Stimulated activated CD4-positive, alpha-beta T cell treated with anti-CD3 and anti-CD28 coated beads, Interleukin-4, amount 100 ng/mL, for 4 hours (primary cell): ENCODE data around the gene ITM2C.
A peak's percentile ranks its signal among the peaks of the same experiment; 100 is the strongest.

Experiments used
- DNase-seq, 2 experiments: peaks; one replicate each; pipeline ENCODE4 v3.0.0-alpha.2; 2020

Gene ITM2C

GRCh38 chr2:230873661-230874401 lies 9.1 kb downstream of the ITM2C start:
- DNase-seq = peak in 1 of 2 experiments; percentile 32

- no peak for DNase-seq
Observed at GRCh38 chr2:230874456-230874855, 9.7 kb downstream of the ITM2C start.

GRCh38 chr2:230874876-230875275 lies 10.1 kb downstream of the ITM2C start:
- no peak for DNase-seq

GRCh38 chr2:230875347-230876315 lies 10.9 kb downstream of the ITM2C start:
- no peak for DNase-seq

GRCh38 chr2:230877116-230877758 lies 12.5 kb downstream of the ITM2C start:
- DNase-seq = no peak

- DNase-seq = peak in 1 of 2 experiments; percentile 21
Observed at GRCh38 chr2:230877759-230878598, 13.2 kb downstream of the ITM2C start.

- DNase-seq = no peak
Observed at GRCh38 chr2:230878599-230879188, 14.0 kb downstream of the ITM2C start.

- no peak for DNase-seq
Observed at GRCh38 chr2:230879271-230879882, 14.6 kb downstream of the ITM2C start.

GRCh38 chr2:230879891-230880290 lies 15.1 kb downstream of the ITM2C start:
- no peak for DNase-seq

- DNase-seq = no peak
Observed at GRCh38 chr2:230881840-230882239, 17.1 kb downstream of the ITM2C start.

- no peak for DNase-seq
Observed at GRCh38 chr2:230885463-230886130, 20.9 kb downstream of the ITM2C start.

- no peak for DNase-seq
Observed at GRCh38 chr2:230886206-230886605, 21.5 kb downstream of the ITM2C start.

- no peak for DNase-seq
Observed at GRCh38 chr2:230886671-230887071, 21.9 kb downstream of the ITM2C start.

GRCh38 chr2:230887342-230887741 lies 22.6 kb downstream of the ITM2C start:
- no peak for DNase-seq

- no peak for DNase-seq
Observed at GRCh38 chr2:230888824-230889400, 24.2 kb downstream of the ITM2C start.

- no peak for DNase-seq
Observed at GRCh38 chr2:230889911-230890601, 25.3 kb downstream of the ITM2C start.

- no peak for DNase-seq
Observed at GRCh38 chr2:230890646-230891045, 25.9 kb downstream of the ITM2C start.

- no peak for DNase-seq
Observed at GRCh38 chr2:230891064-230891463, 26.3 kb downstream of the ITM2C start.

GRCh38 chr2:230891509-230891908 lies 26.8 kb downstream of the ITM2C start:
- no peak for DNase-seq

- no peak for DNase-seq
Observed at GRCh38 chr2:230893338-230893737, 28.6 kb downstream of the ITM2C start.
